SU-DHL-6 (cell line): ENCODE measurements around the gene POMT2.

Source experiments
- H2AFZ ChIP-seq: fragments of 200-600 bp; sonication (generic); 2 replicates; pipeline ENCODE4 v1.6.1; 2014; ENCODE audit warnings: low read depth, mild to moderate bottlenecking, moderate library complexity, mixed read lengths, antibody characterized with exemption, low read length; ENCODE audit not compliant: severe bottlenecking
- H3F3A ChIP-seq: fragments of 200-600 bp; shearing (Covaris generic); 2 replicates; pipeline ENCODE4 v1.6.0; 2016; ENCODE audit warnings: antibody characterized with exemption, mild to moderate bottlenecking; ENCODE audit not compliant: insufficient read depth
- H3K27ac ChIP-seq: fragments of 200-600 bp; sonication (generic); 2 replicates; pipeline ENCODE4 v1.5.1; 2016; ENCODE audit warnings: low read depth, mild to moderate bottlenecking, low read length, moderate library complexity, mixed read lengths
- H3K27me3 ChIP-seq: fragments of 200-600 bp; sonication (generic), shearing (Covaris generic); 2 replicates; pipeline ENCODE4 v1.6.0; 2014; ENCODE audit warnings: mild to moderate bottlenecking, low read length
- H3K36me3 ChIP-seq: fragments of 200-600 bp; sonication (generic); 2 replicates; pipeline ENCODE4 v1.6.1; 2014; ENCODE audit warnings: mild to moderate bottlenecking, low read length, mixed read lengths
- H3K4me2 ChIP-seq: fragments of 300-600, 200-600 bp; shearing (Covaris generic), sonication (generic); 2 replicates; pipeline ENCODE4 v1.6.0; 2014; ENCODE audit warnings: low read length, low read depth, mild to moderate bottlenecking; ENCODE audit not compliant: poor library complexity, severe bottlenecking
- H3K4me3 ChIP-seq: fragments of 200-600 bp; sonication (generic); 2 replicates; pipeline ENCODE4 v1.5.1; 2014; ENCODE audit warnings: antibody characterized with exemption, low read length, mild to moderate bottlenecking, mixed read lengths; ENCODE audit not compliant: insufficient read depth, poor library complexity, severe bottlenecking
- H3K79me2 ChIP-seq: fragments of 200-600 bp; sonication (generic); 2 replicates; pipeline ENCODE4 v1.6.1; 2014; ENCODE audit warnings: mild to moderate bottlenecking, low read length, moderate library complexity; ENCODE audit not compliant: insufficient read depth
- H3K9ac ChIP-seq: fragments of 200-600 bp; sonication (generic); 2 replicates; pipeline ENCODE4 v1.7.0; 2014; ENCODE audit warnings: mild to moderate bottlenecking, low read length
- H3K9me2 ChIP-seq: fragments of 200-600 bp; sonication (generic); replicated peaks from 2 replicates; pipeline ENCODE4 v1.6.1; 2014; ENCODE audit warnings: low read length; ENCODE audit not compliant: insufficient read depth
- H3K9me3 ChIP-seq: fragments of 200-600 bp; sonication (generic); 2 replicates; pipeline ENCODE4 v1.6.1; 2014; ENCODE audit warnings: low read length, mixed read lengths; ENCODE audit not compliant: insufficient read depth
- H4K20me1 ChIP-seq: fragments of 200-600 bp; sonication (generic); 2 replicates; pipeline ENCODE4 v1.6.1; 2014; ENCODE audit warnings: low read depth, mild to moderate bottlenecking, antibody characterized with exemption, low read length, moderate library complexity, mixed read lengths
- CTCF ChIP-seq: fragments of 200-600 bp; sonication (generic); IDR thresholded peaks from one replicate; pipeline ENCODE4 v1.5.1; 2017; ENCODE audit warnings: antibody characterized with exemption, mild to moderate bottlenecking, low read length, moderate library complexity; ENCODE audit not compliant: insufficient read depth, poor library complexity, severe bottlenecking
- EZH2phosphoT487 ChIP-seq: fragments of 200-600 bp; sonication (generic), shearing (Covaris generic); conservative IDR thresholded peaks from 2 replicates; pipeline ENCODE4 v1.6.1; 2018; ENCODE audit warnings: mild to moderate bottlenecking, antibody characterized with exemption, low read length, moderate library complexity, mixed read lengths

The POMT2 gene

DNA sequence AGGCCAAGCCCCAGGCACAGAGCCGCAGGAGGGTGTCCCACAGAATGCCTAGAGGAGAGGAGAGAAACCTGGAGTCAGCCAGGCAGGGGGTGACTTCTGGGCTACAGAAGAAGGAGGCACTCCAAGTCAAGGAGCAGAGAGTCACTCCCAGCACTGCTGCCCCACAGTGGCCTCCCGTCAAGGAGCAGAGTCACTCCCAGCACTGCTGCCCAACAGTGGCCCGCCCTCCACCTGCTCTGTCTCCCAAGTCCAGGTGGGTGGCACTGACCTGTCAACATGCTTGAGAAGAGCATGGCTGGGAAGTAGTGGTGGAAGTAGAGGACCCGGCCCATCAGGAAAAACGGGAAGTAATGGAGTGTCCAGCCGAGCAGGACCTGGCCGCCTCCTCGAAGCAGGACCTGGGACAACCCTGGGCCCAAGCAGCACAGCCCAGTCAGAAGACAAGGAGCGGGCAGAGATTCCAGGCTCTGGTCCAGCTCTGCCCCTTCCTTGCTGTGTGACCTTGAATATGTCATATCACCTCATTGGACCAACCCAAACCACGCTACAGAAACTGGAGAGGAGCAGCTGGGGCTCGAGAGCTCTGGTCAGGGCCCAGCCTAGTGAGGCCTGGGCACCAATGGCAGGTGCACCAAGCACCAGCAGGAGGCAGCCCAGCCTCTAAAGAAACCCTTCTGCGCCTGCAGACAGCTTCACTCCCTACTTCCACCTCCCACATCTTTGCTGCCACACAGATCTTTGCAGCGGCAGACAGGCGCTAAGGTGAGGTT is 42.0 kb downstream of the POMT2 start:
- Histone ChIP-seq H3K9me3 (no peaks in the 10 kb centered on the region), H3K4me2 (no peak overlapping the region), H3K9ac (no peak overlapping the region), H3K27ac (no peak overlapping the region), H3K27me3 (no peaks in the 10 kb centered on the region), H3F3A (no peaks in the 10 kb centered on the region), H3K4me3 (no peak overlapping the region), H3K9me2 (no peaks in the 10 kb centered on the region), H3K79me2 (no peaks in the 10 kb centered on the region), H2AFZ (no peak overlapping the region), H4K20me1 (no peaks in the 10 kb centered on the region), H3K36me3 (no peaks in the 10 kb centered on the region)
- TF ChIP-seq CTCF: no peak
- no peak for TF ChIP-seq EZH2phosphoT487

DNA sequence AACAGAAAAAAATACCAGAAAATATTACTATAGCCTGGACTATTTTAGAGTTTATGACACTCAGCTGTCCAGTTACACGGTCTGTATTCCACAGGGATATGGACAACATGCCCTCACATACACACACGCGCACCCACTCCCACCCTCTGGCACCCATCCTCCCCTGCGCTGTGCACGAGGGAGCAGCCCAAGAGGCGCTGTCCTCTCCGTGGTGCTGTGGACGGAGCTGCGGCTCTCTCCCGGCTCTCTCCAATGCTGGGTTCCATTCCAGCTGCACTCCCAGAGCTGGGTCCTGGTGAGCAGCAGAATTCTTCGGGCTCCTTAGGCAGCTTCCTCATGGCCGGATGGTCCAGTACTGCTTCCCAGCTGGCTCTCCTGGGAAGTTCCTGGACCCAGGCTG is 43.7 kb downstream of the POMT2 start:
- H3F3A ChIP-seq: no peaks in the 10 kb centered on the region
- no peak overlapping the region for H2AFZ ChIP-seq
- H3K36me3 ChIP-seq: no peaks in the 10 kb centered on the region
- TF ChIP-seq EZH2phosphoT487 (no peak), CTCF (no peak)
- H3K27ac ChIP-seq: no peak overlapping the region
- H3K27me3 ChIP-seq: no peaks in the 10 kb centered on the region
- H3K4me2 ChIP-seq: no peak overlapping the region
- no peaks in the 10 kb centered on the region for H4K20me1 ChIP-seq
- H3K79me2 ChIP-seq: no peaks in the 10 kb centered on the region
- H3K9me2 ChIP-seq: no peaks in the 10 kb centered on the region
- H3K4me3 ChIP-seq: no peak overlapping the region
- H3K9ac ChIP-seq: no peak overlapping the region
- H3K9me3 ChIP-seq: no peaks in the 10 kb centered on the region

- no peaks in the 10 kb centered on the region for H3K9me2 ChIP-seq
- H3K4me2 ChIP-seq: no peak overlapping the region
- no peaks in the 10 kb centered on the region for H3K36me3 ChIP-seq
- H3K9me3 ChIP-seq: no peaks in the 10 kb centered on the region
- no peaks in the 10 kb centered on the region for H3K79me2 ChIP-seq
- no peak overlapping the region for H3K9ac ChIP-seq
- H3K4me3 ChIP-seq: no peak overlapping the region
- TF ChIP-seq EZH2phosphoT487: no peak
- TF ChIP-seq CTCF: no peak
- H2AFZ ChIP-seq: no peak overlapping the region
- H4K20me1 ChIP-seq: no peaks in the 10 kb centered on the region
- no peaks in the 10 kb centered on the region for H3F3A ChIP-seq
- H3K27me3 ChIP-seq: no peaks in the 10 kb centered on the region
- no peak overlapping the region for H3K27ac ChIP-seq
Measured at GRCh38 chr14:77276295-77276935, 44.3 kb downstream of the POMT2 start.
